Measurements from ENCODE around the gene FGFR3.

- TF ChIP-seq EP300 (IDR thresholded peaks at IDR 0.05; ENCODE audit: borderline replicate concordance in 1 of 2, low read depth in 1 of 2, low read length in 1 of 2) (no peak), GATA2 (CRISPR knock-in tag; IDR thresholded peaks at IDR 0.05) (no peak), SIN3A (IDR thresholded peaks at IDR 0.05; ENCODE audit: borderline replicate concordance, low read depth, low read length) (no peak), MXI1 (IDR thresholded peaks at IDR 0.05; ENCODE audit: low read depth, low read length) (no peak), CTCF (IDR thresholded peaks at IDR 0.05) (no peak), TAF1 (IDR thresholded peaks at IDR 0.05; ENCODE audit: borderline replicate concordance, low read depth, low read length) (no peak), RFX5 (IDR thresholded peaks at IDR 0.05; ENCODE audit: low read length) (no peak)
Observed at GRCh38 chr4:1783015-1783414, 10.1 kb upstream of the FGFR3 start.

All from SK-N-SH (cell line).